GM19468 (cell line): ENCODE measurements around the gene BMPER.

ENCODE experiments used
- ATAC-seq: cut with Tn5 transposase; IDR thresholded peaks from one replicate; pipeline ENCODE4 v1.9.1; 2021; ENCODE audit warnings: mild to moderate bottlenecking, moderate library complexity, moderate number of reproducible peaks; ENCODE audit not compliant: unreplicated experiment; ENCODE audit errors: extremely low read depth

BMPER gene

GRCh38 chr7:34121366-34121765, 216.0 kb downstream of the BMPER start:
- no peak for ATAC-seq

- no peak for ATAC-seq
Observed at GRCh38 chr7:34123316-34123715, 218.0 kb downstream of the BMPER start.

GRCh38 chr7:34124765-34125164, 219.4 kb downstream of the BMPER start:
- no peak for ATAC-seq

- no peak for ATAC-seq
Observed at GRCh38 chr7:34128762-34129161, 223.4 kb downstream of the BMPER start.

- no peak for ATAC-seq
Observed at GRCh38 chr7:34130558-34131295, 225.4 kb downstream of the BMPER start.

GRCh38 chr7:34131371-34131770, 226.0 kb downstream of the BMPER start:
- no peak for ATAC-seq

- ATAC-seq, result no peak
Observed at GRCh38 chr7:34133356-34133982, 228.1 kb downstream of the BMPER start.

GRCh38 chr7:34133983-34134782, 228.8 kb downstream of the BMPER start:
- no peak for ATAC-seq

- no peak for ATAC-seq
Observed at GRCh38 chr7:34135924-34136323, 230.6 kb downstream of the BMPER start.

- no peak for ATAC-seq
Observed at GRCh38 chr7:34136698-34137097, 231.4 kb downstream of the BMPER start.

- ATAC-seq, result no peak
Observed at GRCh38 chr7:34137176-34137575, 231.8 kb downstream of the BMPER start.

GRCh38 chr7:34138483-34138882, 233.1 kb downstream of the BMPER start:
- no peak for ATAC-seq

GRCh38 chr7:34139086-34139485, 233.7 kb downstream of the BMPER start:
- no peak for ATAC-seq

- ATAC-seq, result no peak
Observed at GRCh38 chr7:34140066-34140465, 234.7 kb downstream of the BMPER start.

GRCh38 chr7:34143402-34143801, 238.1 kb downstream of the BMPER start:
- ATAC-seq, result no peak

GRCh38 chr7:34145603-34146002, 240.3 kb downstream of the BMPER start:
- no peak for ATAC-seq

- no peak for ATAC-seq
Observed at GRCh38 chr7:34153656-34154270, 248.4 kb downstream of the BMPER start.

GRCh38 chr7:34155220-34155908, 250.0 kb downstream of the BMPER start:
- ATAC-seq, result no peak

- no peak for ATAC-seq
Observed at GRCh38 chr7:34156336-34156735, 251.0 kb downstream of the BMPER start.

- ATAC-seq, result no peak
Observed at GRCh38 chr7:34157137-34157536, 251.8 kb downstream of the BMPER start.
